ENCODE results near the gene RAB3A. TPM values are rescaled to one million over a fixed set of nuclear protein-coding genes. Genes with fewer than 3 reads are reported as not detected.
A peak's percentile ranks its signal among the peaks of the same experiment; 100 is the strongest.

Gene RAB3A
- total RNA-seq: 0.17 and 0.43 TPM in 2 replicates

GRCh38 chr19:18203863-18204393, at the start of gene RAB3A:
TSS of gene RAB3A (minus strand) at chr19:18204042. CDS start at chr19:18202740, 1,302 bp downstream.
- H3K4me3 ChIP-seq (ENCODE audit: low read depth, low read length): peak within 1 kb of the TSS; percentile 95
- DNase-seq (ENCODE audit: low read depth): peak; percentile 97
- TF ChIP-seq, protein P1, sequence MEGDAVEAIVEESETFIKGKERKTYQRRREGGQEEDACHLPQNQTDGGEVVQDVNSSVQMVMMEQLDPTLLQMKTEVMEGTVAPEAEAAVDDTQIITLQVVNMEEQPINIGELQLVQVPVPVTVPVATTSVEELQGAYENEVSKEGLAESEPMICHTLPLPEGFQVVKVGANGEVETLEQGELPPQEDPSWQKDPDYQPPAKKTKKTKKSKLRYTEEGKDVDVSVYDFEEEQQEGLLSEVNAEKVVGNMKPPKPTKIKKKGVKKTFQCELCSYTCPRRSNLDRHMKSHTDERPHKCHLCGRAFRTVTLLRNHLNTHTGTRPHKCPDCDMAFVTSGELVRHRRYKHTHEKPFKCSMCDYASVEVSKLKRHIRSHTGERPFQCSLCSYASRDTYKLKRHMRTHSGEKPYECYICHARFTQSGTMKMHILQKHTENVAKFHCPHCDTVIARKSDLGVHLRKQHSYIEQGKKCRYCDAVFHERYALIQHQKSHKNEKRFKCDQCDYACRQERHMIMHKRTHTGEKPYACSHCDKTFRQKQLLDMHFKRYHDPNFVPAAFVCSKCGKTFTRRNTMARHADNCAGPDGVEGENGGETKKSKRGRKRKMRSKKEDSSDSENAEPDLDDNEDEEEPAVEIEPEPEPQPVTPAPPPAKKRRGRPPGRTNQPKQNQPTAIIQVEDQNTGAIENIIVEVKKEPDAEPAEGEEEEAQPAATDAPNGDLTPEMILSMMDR (conservative IDR thresholded peaks at IDR 0.05; ENCODE audit: low read depth, low read length): no peak

- TF ChIP-seq, protein P1 (conservative IDR thresholded peaks at IDR 0.05; ENCODE audit: low read depth, low read length): peak; percentile 2
- no peak overlapping the region for H3K4me3 ChIP-seq (ENCODE audit: low read depth, low read length)
- no peak for DNase-seq (ENCODE audit: low read depth)
Observed at GRCh38 chr19:18253130-18253529, 49.3 kb upstream of the RAB3A start.

GRCh38 chr19:18252370-18252717, 48.5 kb upstream of the RAB3A start:
- TF ChIP-seq, protein P1 (conservative IDR thresholded peaks at IDR 0.05; ENCODE audit: low read depth, low read length): no peak
- no peak for DNase-seq (ENCODE audit: low read depth)
- H3K4me3 ChIP-seq (ENCODE audit: low read depth, low read length): no peak overlapping the region

DNA sequence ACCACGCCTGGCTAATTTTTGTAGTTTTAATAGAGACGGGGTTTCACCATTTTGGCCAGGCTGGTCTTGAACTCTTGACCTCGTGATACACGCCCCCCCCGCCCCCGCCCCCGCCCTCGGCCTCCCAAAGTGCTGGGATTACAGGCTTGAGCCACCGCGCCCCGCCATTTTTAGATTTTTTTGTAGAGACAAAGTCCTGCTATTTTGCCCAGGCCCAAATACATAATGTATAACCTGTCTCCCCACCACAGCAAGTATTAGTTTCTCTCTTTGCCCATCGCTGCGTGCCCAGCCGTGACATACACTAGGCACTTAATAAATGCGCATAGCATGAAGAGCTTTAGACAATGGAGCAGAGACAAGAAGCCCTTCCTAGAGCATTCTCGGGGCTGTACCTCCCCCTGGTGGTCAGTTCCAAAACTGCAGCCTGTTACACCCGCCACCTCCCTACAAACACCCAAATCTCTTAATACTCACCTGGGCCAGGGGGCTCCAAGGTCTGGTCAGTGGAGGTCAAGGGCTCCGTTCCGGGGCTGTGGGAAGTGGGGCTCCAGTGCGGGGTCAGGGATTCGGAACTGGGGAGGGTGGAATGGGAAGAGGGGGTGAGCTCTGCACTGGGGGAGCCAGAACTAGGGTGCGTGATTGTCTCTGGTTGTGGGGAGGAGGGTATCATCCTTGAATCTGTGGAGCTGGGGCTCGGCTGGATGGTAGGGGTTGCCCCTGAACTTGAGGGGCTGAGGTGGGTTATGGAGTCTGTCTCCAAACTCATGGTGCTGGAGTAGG, 47.9 kb upstream of the RAB3A start:
- DNase-seq (ENCODE audit: low read depth): no peak
- no peak overlapping the region for H3K4me3 ChIP-seq (ENCODE audit: low read depth, low read length)
- TF ChIP-seq, protein P1 (conservative IDR thresholded peaks at IDR 0.05; ENCODE audit: low read depth, low read length): peak; percentile 91

DNA sequence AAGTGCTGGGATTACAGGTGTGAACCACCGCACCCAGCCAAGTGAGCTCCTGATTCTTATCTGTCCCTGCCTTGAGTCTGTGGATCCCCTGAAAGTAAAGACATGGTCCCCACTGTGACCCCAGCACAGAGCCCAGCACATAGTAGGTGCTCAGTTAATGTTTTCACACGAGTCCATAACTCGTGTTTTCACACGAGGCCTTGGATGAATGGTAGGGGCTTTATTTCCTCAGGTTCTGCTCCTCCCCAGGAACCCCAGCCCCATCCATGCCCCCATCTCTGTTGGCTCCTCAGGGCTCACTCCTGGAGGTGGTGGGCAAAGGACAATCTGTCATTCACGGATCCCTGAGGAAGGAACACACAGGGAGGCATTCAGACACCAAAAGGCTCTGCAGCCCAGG, 46.0 kb upstream of the RAB3A start:
- TF ChIP-seq, protein P1 (conservative IDR thresholded peaks at IDR 0.05; ENCODE audit: low read depth, low read length): no peak
- no peak for DNase-seq (ENCODE audit: low read depth)
- H3K4me3 ChIP-seq (ENCODE audit: low read depth, low read length): no peak overlapping the region

DNA sequence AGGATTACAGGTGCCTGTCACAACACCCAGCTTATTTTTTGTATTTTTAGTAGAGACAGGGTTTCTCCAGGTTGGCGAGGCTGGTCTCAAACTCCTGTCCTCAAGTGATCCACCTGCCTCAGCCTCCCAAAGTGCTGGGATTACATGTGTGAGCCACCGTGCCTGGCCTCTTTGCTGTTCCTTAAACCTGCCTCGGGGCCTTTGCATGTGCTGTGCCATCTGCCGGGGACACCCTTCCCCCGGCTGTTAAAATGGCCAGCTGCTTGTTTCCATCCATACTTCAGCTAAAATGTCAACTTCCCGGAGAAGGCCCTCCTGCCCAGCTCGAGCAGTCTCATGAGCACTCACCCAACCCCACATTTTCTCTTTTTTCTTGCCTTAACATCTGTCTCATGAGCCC, 41.5 kb upstream of the RAB3A start:
- no peak overlapping the region for H3K4me3 ChIP-seq (ENCODE audit: low read depth, low read length)
- no peak for DNase-seq (ENCODE audit: low read depth)
- TF ChIP-seq, protein P1 (conservative IDR thresholded peaks at IDR 0.05; ENCODE audit: low read depth, low read length): no peak

GRCh38 chr19:18239303-18239702, 35.5 kb upstream of the RAB3A start:
- TF ChIP-seq, protein P1 (conservative IDR thresholded peaks at IDR 0.05; ENCODE audit: low read depth, low read length): no peak
- no peak for DNase-seq (ENCODE audit: low read depth)
- H3K4me3 ChIP-seq (ENCODE audit: low read depth, low read length): no peak overlapping the region
